ENCODE measurements around the gene TXNIP.

Gene TXNIP

DNA sequence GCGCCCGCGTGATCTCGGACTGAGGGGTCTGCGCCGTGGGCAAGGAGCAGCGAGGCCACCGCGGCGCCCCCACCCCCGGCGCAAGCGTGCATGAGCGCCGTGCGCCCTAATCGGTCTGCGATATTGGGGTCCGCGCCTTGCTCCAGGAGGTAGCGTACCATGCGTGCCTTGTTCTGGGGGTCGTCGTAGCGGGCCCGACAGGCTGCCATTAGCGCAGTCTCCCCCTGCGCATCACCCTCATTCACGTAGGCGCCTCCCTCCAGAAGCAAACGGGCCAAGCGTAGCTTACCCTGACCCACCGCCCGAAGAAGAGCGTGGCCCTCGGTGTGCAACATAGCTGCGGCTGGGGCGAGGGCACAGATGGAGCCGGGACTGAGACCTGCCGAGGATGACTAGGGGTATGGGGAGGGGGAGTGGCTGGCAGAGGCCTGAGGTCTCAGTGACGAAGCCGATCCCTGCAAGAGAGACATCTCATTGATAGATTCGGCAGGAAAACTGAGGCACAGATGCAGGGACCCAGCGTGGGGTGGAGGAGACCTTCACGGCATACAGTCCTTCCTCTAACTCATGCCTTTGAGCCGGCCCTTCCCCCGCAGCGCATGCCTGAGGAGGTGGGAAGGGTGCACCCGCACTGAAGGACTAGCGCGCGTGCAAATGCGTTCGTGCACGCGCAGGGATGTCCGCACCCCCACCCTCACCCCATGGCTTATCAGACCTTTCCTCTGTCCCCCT, 34.8 kb downstream of the TXNIP start:
- peak; percentile 39 for DNase-seq

DNA sequence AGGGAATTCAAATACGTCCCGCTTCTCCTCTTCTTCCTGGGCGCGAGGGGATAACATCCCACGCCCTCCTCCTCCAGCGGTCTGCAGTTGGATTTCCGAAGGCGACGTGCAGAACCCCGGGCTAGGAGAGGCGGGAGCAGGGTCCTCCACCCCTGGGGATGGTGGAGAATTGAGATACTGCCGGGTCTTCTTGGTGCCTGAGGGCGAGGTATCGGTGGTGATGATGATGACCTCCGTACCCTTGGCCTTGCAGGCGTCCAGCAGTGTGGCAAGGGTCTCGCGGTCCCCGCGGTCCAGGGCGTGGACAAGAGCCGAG, 35.3 kb downstream of the TXNIP start:
- DNase-seq: peak; percentile 34

DNA sequence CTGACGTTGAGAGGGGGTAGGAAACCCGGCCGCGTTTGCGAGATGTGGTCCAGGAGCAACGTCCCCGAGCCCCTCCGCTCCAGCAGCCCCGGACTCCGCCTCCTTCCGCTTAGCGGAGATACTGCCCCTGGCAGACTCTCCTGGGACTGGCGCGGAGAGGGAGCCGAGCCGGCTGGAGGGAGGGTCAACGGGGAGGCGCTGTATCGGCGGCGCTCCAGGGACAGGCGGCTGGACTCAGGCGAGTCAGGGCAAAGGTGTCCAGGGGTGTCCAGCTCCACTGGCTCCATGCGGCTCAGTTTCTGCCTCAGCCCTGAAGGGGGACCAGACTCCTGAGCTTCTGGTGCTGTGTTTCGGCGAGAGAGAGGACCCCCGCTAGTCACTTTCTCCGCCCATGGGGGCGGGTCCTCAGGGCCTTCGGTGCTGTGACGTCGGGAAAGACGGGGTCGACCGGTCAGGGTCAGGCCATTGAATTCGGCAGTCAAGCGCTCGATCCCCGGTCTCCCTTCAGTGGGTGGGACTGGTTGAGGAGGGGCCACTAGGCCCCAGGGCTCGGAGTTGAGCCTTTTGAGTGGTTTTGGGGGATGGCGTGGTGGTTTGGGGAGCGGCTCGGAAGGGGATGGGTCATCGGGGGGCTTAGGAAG, 35.8 kb downstream of the TXNIP start:
- DNase-seq: peak; percentile 83

DNA sequence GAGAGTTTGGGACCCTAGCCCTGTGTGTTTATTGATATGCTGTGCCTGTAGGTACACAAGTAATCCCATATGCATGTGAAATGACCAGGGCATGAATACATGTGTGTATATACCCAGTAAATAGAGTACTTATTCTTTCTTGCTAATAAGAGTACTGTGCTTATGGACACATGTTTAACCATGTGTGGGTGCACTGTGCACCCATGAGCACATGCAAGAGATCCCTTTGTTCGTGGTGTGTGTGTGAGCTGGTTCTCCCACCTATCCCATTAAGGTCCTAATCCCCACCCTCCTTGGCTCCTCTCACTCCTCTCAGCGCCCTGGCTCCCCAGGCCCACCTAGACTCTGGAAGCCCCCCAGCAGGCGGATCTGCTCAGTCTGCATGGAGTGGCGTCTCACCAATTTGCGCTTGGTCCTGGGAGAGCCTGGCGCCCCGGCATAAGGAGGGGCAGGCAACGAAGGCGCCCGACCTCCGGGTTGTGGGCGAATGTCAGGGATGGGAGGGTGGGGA, 36.4 kb downstream of the TXNIP start:
- no peak for DNase-seq

DNA sequence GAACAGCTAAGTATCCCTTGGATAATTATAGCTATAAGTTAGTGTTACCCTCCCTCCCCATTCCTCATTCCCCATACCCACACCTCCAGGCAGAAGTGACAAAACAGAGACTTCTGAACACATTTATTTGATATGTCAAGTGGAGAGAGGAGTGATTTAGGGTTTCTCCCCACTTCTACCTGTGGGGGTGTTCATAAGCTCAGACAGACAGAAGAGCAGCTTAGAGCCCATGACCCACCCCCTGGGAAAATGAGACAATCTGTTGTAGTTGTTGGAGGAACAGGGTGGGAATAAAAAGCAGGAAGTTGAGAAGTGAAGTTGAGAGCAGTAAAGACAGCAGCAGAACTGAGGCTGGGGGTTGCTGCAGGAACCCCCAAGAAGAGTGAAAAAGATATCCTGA, 37.0 kb downstream of the TXNIP start:
- DNase-seq: no peak

DNA sequence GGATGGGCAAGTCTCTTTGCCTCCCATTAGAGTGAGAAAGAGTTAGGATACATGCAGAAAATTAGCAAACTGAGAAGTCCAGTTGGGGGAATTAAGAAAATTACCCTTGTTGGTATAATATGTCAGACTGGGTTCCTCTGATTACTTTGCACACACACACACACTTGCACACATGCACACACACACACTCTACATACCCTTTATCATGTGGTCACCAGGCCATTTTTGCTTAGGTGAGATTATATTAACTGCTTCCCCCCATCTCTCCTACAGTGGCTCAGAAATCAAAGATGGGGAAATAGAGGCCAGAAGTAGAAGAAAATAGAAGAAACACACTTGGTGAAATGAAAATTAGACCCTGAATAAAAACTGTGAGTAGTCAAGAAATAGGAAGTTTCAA, 37.6 kb downstream of the TXNIP start:
- DNase-seq: no peak

DNA sequence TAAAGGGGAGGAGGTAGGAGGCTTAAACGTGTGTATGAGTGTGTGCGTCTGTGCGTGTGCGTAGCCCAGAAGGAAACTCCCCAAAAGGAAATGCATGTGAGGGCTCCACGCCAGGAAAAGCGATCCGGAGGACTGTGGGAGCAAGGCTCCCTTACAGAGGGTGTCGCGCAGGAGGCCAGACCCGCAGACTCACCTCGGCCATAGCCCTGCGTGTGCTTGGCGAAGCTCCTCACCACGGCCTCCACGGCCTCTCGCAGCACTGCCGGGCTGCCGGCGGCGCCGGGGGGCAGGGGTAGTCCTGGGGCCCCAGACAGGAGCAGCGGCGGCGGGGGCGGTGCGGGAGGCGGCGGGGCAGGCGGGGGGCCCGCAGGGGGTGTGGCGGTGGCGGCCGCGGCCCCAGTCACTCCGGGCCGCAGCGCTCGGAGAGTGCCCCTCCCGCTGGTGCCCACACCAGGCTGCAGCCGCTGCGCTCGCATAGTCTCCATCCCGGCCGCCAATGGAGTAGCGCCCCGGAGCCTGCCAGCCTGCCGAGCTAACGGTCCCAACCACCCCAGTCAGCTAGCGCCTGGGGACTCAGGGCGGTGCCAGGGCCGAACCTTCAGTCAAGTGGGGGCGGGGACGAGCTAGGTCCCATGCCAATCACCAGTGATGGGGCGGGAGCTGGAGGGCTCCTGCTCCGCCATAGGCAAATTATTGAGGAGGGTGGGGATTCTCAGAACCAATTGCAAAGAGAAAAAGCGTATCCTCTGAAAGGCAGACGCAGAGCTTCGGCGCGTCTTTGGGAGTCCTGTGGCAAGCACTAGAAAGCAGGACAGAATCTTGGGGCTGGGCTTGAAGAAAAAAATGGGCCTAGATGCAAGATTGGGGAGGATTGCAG, 38.7 kb downstream of the TXNIP start, which contains the start of gene LIX1L:
TSS of gene LIX1L (minus strand) at position 575 of the 877 bp plus-strand sequence. CDS start at position 485, 90 bp downstream.
- DNase-seq: peak; percentile 96

DNA sequence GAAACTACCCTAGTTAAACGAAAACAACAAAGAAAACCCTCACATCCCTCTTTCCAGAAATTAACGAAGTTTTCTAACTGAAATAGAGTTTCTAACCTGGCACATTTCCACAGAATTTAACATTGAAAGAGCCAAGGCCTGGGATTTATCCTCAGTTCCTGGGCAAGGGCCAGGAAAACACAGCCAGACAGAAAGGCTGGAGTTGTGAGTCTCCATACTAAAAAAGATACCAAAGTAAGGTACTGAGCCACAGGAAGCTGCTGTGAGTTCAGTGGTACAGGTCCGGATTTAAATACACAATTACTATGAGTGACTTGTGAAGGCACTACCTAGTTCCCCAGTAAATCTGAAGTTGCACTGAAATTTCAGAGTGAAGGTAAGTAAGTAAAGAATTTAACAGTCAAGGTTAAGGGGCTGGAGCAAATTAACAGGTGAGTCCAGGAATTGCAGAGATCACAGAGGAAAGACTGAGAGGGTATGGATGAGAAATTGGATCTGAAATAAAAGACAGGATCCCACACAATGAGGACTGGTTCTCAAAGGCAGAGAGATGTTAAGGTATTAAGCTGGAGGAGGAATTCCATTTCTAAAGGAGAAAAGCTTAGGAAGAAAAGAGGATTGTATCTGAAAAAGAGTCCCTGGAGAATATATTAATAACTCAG, 39.5 kb downstream of the TXNIP start:
- no peak for DNase-seq

DNA sequence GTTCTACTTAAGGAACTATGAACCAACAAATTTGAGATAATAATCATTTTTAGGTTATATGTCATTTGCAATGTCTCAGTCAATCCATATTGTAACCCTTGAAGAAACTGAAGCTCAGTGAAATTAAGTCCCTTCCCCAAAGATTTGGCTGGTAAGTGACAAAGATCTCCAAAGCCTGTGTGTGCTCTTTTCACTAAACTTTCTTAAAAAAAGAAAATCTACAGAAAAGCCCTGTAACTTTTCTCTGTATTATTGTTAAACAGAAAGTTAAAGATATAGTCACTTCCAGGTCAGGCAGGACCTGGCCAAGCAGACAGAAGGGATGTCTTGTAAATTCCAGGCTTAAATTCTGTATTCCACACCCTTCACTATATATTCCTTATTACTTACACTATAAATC, 40.0 kb downstream of the TXNIP start:
- DNase-seq: no peak

DNA sequence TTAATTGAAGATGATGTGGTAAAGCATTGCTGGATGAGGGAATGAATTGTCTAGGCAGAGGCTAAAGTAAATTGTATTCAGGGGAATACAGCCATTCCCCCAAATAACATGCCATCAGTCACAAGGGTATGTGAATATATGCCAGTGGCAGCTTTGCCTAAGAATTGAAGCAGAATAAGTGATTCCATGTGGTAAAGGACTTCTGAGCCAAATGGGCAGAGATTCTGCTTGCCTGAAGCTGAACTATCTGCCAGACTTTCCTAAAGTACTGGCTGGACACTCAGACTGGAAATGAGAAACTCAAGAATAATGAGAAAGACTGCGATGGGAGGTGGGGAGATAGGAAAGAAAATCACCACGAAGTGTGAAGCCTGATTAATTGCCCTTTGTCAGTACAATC, 40.9 kb downstream of the TXNIP start:
- DNase-seq: no peak

DNA sequence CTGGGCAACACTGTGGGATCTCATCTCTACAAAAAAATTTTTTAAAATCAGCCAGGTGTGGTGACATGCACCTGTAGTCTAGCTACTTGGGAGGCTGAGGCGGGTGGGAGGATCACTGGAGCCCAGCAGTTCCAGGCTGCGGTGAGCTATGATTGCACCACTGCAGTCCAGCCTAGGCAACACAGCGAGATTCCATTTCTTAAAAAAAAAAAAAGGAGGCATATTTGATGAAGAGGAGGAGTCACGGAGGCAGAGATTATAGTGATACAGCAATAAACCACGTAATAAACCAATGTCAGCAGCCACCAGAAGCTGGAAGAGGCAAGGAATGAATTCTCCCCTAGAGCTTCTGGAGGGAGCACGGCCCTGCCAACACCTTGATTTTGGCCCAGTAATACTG, 42.5 kb downstream of the TXNIP start:
- no peak for DNase-seq

DNA sequence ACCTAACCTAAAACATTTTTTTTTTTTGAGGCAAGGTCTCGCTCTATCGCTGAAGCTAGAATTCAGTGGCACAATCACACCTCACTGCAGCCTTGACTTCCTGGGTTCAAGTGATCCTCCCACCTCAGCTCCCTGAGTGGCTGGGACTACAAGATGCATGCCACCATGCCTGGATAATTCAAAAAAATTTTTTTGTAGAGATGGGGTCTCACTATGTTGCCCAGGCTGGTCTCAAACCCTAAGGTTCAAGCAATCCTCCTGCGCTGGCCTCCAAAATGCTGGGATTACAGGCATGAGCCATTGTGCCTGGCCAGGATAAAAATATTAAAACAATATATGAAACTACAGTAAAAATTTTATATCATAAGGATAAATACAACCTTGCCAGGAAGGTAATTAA, 43.5 kb downstream of the TXNIP start:
- DNase-seq: no peak

DNA sequence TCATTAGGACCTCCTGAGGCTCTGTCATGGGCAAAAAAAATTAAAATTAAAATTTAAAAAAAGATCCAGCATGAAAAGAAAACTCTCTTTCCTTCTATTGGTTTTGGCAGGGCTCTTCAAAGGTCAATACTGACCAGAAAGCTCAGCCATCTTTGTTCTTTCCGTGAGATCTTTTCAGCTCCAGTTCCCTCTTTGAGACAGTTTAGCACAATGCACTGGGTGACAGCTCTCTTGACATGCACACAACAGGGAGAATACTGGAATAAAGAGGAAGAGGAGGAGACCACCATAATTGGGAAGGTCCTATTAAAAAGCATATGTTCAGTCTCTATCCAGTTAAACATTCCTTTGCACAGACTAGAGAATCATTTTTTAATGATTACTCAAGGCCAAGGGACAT, 44.9 kb downstream of the TXNIP start:
- no peak for DNase-seq

DNA sequence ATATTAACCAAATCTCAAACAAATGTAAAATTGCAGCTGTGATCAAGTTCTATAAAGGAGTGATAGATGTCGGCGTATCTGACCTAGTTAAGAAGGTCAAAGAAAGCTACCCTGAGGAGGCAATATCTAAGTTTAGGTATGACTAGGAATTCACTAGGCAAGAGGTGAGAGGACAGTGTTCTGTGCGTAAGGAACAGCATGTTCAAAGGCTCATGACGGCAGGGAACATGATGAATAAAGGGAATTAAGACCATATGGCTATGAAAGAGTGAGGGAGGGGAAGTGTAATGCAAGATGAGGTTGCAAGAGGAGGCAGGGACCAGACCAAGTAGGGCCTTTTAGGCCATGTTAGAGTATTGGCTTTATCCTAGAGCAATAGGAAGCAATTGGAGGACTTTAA, 47.2 kb downstream of the TXNIP start:
- DNase-seq: no peak

DNA sequence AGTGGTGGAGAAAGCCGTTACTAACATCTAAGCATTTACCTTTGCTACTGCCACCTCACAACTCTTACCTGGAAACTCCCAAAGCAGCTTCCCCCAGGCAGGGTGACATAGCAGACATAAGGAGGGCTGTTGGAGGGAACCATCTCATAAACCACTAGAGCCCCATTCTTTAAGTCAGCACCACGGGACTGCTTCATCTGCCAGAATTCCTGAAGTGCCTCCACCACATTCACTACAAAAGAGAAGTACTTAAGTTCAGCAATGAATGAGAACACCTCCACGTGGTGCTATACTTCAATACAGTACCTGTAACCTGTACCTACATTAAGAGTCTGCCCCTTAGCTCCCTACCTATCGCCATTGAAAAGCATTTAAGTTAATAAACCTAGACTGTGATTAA, 48.8 kb downstream of the TXNIP start:
- no peak for DNase-seq

DNA sequence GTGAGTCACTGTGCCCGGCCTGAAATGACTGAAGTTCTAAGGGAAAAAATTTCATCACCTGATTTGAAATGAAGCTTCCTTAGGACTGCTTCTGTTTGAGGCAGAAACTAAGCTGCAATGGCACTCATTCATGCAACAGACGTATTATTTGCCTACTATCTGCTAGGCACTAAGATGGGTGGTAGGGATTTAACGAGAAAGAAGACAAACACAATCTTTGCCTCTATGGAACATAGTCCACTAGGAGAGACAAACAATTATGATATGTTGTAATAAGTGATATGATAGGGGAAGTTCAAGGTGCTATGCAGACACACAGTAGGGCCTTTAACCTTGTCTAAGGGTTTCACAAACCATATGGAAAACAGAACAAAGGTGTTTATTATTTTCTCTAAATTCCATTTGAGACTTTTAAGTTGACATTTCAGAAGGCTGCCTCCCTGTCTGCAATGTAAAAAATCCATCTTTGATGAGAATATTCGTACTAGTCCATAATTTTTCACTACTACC, 49.8 kb downstream of the TXNIP start:
- DNase-seq: no peak

DNA sequence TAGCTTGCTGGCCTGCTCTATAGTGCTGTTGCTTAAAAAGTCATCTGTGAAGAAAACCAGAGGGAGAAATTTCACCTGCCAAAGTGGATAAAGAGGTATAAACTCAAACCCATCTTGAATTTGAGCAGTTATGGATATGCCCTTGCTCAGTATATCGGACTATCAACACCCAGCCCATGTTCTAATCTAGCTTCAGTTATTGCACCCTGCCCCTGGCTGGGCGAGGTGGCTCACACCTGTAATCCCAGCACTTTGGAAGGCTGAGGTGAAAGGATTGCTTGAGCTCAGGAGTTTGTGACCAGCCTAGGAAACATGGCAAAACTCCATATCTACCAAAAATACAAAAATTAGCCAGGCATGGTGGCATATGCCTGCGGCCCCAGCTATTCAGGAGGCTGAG, 51.8 kb downstream of the TXNIP start:
- no peak for DNase-seq

DNA sequence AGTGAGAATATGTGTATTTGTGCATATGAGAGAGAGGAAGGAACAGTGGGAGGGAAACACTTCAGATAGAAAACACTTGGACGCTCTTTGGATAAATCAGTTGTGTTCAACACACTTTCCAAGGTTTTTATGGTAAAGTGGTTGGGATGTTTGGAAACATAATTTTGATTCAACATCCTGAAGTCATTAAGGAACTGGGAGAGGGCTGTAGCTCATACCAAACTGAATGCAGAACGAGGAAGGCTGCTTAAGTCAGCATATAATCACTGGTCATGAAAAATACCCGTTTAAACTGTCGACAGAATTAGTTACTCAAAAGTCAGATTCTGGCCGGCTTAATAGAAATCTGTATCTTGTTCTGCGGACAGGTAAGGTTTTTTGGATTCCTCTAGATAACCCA, 53.5 kb downstream of the TXNIP start:
- DNase-seq: no peak
